HUES48 (cell line): ENCODE results near the gene TCF7L2.
A peak's percentile ranks its signal among the peaks of the same experiment; 100 is the strongest.

Experiments used
- H3K27ac ChIP-seq: one replicate; pipeline ENCODE4 v1.7.0; 2013; ENCODE audit warnings: low read depth, low read length, inconsistent platforms
- H3K27me3 ChIP-seq: 2 replicates; pipeline ENCODE4 v1.6.1; 2013; ENCODE audit warnings: mild to moderate bottlenecking, low read length; ENCODE audit not compliant: control insufficient read depth, insufficient read depth
- H3K36me3 ChIP-seq: 2 replicates; pipeline ENCODE4 v1.6.1; 2013; ENCODE audit warnings: low read length; ENCODE audit not compliant: control insufficient read depth, insufficient read depth
- H3K4me1 ChIP-seq: 2 replicates; pipeline ENCODE4 v1.6.1; 2013; ENCODE audit warnings: mild to moderate bottlenecking, low read length; ENCODE audit not compliant: control insufficient read depth, insufficient read depth
- H3K4me3 ChIP-seq: 2 replicates; pipeline ENCODE4 v1.5.1; 2013; ENCODE audit warnings: mild to moderate bottlenecking, low read depth, low read length
- H3K9ac ChIP-seq: 2 replicates; pipeline ENCODE4 v1.6.1; 2013; ENCODE audit warnings: mild to moderate bottlenecking, low read depth, low read length, moderate library complexity
- H3K9me3 ChIP-seq: 2 replicates; pipeline ENCODE4 v1.6.1; 2013; ENCODE audit warnings: low read length; ENCODE audit not compliant: control insufficient read depth, insufficient read depth

TCF7L2 gene

GRCh38 chr10:113111900-113112853, 162.1 kb downstream of the TCF7L2 start:
- Histone ChIP-seq H3K27ac (no peak overlapping the region), H3K27me3 (no peaks in the 10 kb centered on the region), H3K4me3 (no peak overlapping the region), H3K9ac (no peak overlapping the region), H3K4me1 (peaks cover 33% of the 10 kb centered on the region), H3K36me3 (no peaks in the 10 kb centered on the region), H3K9me3 (no peaks in the 10 kb centered on the region)

DNA sequence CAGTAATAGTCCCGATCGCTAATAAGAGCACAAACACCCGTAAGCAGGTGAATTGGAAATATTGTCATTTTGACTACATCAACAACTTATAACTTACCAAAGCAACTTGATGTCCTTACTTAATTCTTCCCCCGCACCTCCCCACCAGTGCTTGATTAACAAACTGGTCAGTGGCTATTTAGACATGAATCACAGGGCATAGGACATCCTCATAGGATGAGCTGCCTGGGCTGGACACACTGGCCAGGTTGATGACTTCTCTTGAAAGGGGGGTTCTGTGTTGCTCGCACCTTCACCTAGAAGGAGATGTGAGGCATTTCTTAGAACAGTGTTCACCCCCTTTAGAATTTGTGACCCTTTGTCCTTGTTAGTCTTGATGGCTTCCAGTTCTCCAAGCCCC, 163.2 kb downstream of the TCF7L2 start:
- Histone ChIP-seq H3K4me3 (no peak overlapping the region), H3K9ac (no peak overlapping the region), H3K9me3 (no peaks in the 10 kb centered on the region), H3K27ac (no peak overlapping the region), H3K27me3 (no peaks in the 10 kb centered on the region), H3K4me1 (peaks cover 30% of the 10 kb centered on the region), H3K36me3 (no peaks in the 10 kb centered on the region)

GRCh38 chr10:113113918-113114317, 163.9 kb downstream of the TCF7L2 start:
- no peak overlapping the region for H3K27ac ChIP-seq
- no peaks in the 10 kb centered on the region for H3K36me3 ChIP-seq
- H3K9me3 ChIP-seq: no peaks in the 10 kb centered on the region
- peaks cover 33% of the 10 kb centered on the region for H3K4me1 ChIP-seq
- H3K4me3 ChIP-seq: no peak overlapping the region
- H3K9ac ChIP-seq: no peak overlapping the region
- no peaks in the 10 kb centered on the region for H3K27me3 ChIP-seq

DNA sequence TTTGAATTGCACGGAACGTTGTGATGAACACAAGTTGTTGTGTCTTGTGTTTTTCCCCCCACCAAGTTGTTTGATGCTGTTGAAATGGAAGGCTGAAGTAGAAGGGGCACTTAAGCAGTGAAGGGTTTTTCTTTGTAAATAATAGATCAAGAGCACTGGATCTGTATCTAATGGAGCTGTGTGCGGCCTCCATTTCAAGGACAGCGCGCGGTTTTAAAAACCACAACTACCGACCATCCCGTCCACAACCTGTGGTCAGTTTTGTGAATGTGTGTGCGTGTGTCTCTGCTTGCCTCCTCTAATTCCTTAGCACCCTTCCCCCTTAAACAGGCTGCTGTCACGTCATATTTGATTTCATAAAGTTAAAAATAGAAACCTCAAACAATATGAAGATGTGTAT, 165.5 kb downstream of the TCF7L2 start:
- Histone ChIP-seq H3K27me3 (no peaks in the 10 kb centered on the region), H3K9me3 (no peaks in the 10 kb centered on the region), H3K4me3 (no peak overlapping the region), H3K27ac (no peak overlapping the region), H3K36me3 (no peaks in the 10 kb centered on the region), H3K4me1 (peaks cover 49% of the 10 kb centered on the region), H3K9ac (no peak overlapping the region)

- Histone ChIP-seq H3K4me1 (peaks cover 65% of the 10 kb centered on the region), H3K36me3 (no peaks in the 10 kb centered on the region), H3K9me3 (no peaks in the 10 kb centered on the region), H3K9ac (no peak overlapping the region), H3K27me3 (no peaks in the 10 kb centered on the region), H3K4me3 (no peak overlapping the region), H3K27ac (no peak overlapping the region)
These were observed 168.8 kb downstream of the TCF7L2 start for GRCh38 chr10:113118882-113119281.

- Histone ChIP-seq H3K36me3 (no peaks in the 10 kb centered on the region), H3K27me3 (no peaks in the 10 kb centered on the region), H3K9me3 (no peaks in the 10 kb centered on the region), H3K27ac (no peak overlapping the region), H3K9ac (no peak overlapping the region), H3K4me3 (no peak overlapping the region), H3K4me1 (peaks cover 73% of the 10 kb centered on the region)
These were observed 169.8 kb downstream of the TCF7L2 start for GRCh38 chr10:113119801-113120200.

DNA sequence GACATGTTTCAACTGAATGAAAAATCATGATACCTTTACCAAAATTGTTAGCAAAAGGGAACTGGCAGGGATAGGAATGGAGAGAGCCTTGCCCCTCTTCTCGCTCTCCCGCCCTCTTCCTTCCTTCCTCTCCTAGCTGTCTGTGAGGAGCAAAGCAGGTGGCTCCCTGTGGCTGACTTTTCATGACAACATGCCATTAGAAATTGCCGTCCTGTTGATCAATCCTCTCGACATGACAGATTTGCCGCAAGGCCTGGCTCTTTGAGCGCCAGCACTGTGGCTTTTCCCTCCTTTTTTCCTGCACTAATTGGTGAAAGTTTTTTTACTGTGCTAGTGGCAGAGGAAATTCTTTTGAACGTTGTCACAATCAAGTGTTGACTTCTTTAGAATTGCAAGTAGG, 171.1 kb downstream of the TCF7L2 start:
- Histone ChIP-seq H3K9me3 (no peaks in the 10 kb centered on the region), H3K9ac (no peak overlapping the region), H3K27me3 (no peaks in the 10 kb centered on the region), H3K36me3 (no peaks in the 10 kb centered on the region), H3K4me1 (peaks cover 78% of the 10 kb centered on the region), H3K4me3 (no peak overlapping the region), H3K27ac (no peak overlapping the region)

- no peak overlapping the region for H3K9ac ChIP-seq
- no peaks in the 10 kb centered on the region for H3K9me3 ChIP-seq
- peaks cover 78% of the 10 kb centered on the region for H3K4me1 ChIP-seq
- no peak overlapping the region for H3K27ac ChIP-seq
- no peak overlapping the region for H3K4me3 ChIP-seq
- no peaks in the 10 kb centered on the region for H3K36me3 ChIP-seq
- H3K27me3 ChIP-seq: no peaks in the 10 kb centered on the region
These were observed 172.9 kb downstream of the TCF7L2 start for GRCh38 chr10:113122947-113123346.

GRCh38 chr10:113124724-113125123, 174.7 kb downstream of the TCF7L2 start:
- Histone ChIP-seq H3K27ac (no peak overlapping the region), H3K27me3 (no peaks in the 10 kb centered on the region), H3K9ac (no peak overlapping the region), H3K9me3 (no peaks in the 10 kb centered on the region), H3K4me3 (no peak overlapping the region), H3K36me3 (no peaks in the 10 kb centered on the region), H3K4me1 (peaks cover 84% of the 10 kb centered on the region)

GRCh38 chr10:113125612-113126011, 175.6 kb downstream of the TCF7L2 start:
- H3K9ac ChIP-seq: no peak overlapping the region
- H3K27ac ChIP-seq: no peak overlapping the region
- no peaks in the 10 kb centered on the region for H3K9me3 ChIP-seq
- H3K4me1 ChIP-seq: peaks cover 83% of the 10 kb centered on the region
- H3K36me3 ChIP-seq: no peaks in the 10 kb centered on the region
- 0 out of 2 replicates have a peak overlapping the region, but pooled peaks have one; percentile 45 for H3K4me3 ChIP-seq
- no peaks in the 10 kb centered on the region for H3K27me3 ChIP-seq
